SU-DHL-6 (cell line): ENCODE results near the gene CRYBA4.

ENCODE experiments used
- H2AFZ ChIP-seq: fragments of 200-600 bp; sonication (generic); 2 replicates; pipeline ENCODE4 v1.6.1; 2014; ENCODE audit warnings: low read depth, mild to moderate bottlenecking, moderate library complexity, mixed read lengths, antibody characterized with exemption, low read length; ENCODE audit not compliant: severe bottlenecking
- H3F3A ChIP-seq: fragments of 200-600 bp; shearing (Covaris generic); 2 replicates; pipeline ENCODE4 v1.6.0; 2016; ENCODE audit warnings: antibody characterized with exemption, mild to moderate bottlenecking; ENCODE audit not compliant: insufficient read depth
- H3K27ac ChIP-seq: fragments of 200-600 bp; sonication (generic); 2 replicates; pipeline ENCODE4 v1.5.1; 2016; ENCODE audit warnings: low read depth, mild to moderate bottlenecking, low read length, moderate library complexity, mixed read lengths
- H3K27me3 ChIP-seq: fragments of 200-600 bp; sonication (generic), shearing (Covaris generic); 2 replicates; pipeline ENCODE4 v1.6.0; 2014; ENCODE audit warnings: mild to moderate bottlenecking, low read length
- H3K36me3 ChIP-seq: fragments of 200-600 bp; sonication (generic); 2 replicates; pipeline ENCODE4 v1.6.1; 2014; ENCODE audit warnings: mild to moderate bottlenecking, low read length, mixed read lengths
- H3K4me2 ChIP-seq: fragments of 300-600, 200-600 bp; shearing (Covaris generic), sonication (generic); 2 replicates; pipeline ENCODE4 v1.6.0; 2014; ENCODE audit warnings: low read length, low read depth, mild to moderate bottlenecking; ENCODE audit not compliant: poor library complexity, severe bottlenecking
- H3K4me3 ChIP-seq: fragments of 200-600 bp; sonication (generic); 2 replicates; pipeline ENCODE4 v1.5.1; 2014; ENCODE audit warnings: antibody characterized with exemption, low read length, mild to moderate bottlenecking, mixed read lengths; ENCODE audit not compliant: insufficient read depth, poor library complexity, severe bottlenecking
- H3K79me2 ChIP-seq: fragments of 200-600 bp; sonication (generic); 2 replicates; pipeline ENCODE4 v1.6.1; 2014; ENCODE audit warnings: mild to moderate bottlenecking, low read length, moderate library complexity; ENCODE audit not compliant: insufficient read depth
- H3K9ac ChIP-seq: fragments of 200-600 bp; sonication (generic); 2 replicates; pipeline ENCODE4 v1.7.0; 2014; ENCODE audit warnings: mild to moderate bottlenecking, low read length
- H3K9me2 ChIP-seq: fragments of 200-600 bp; sonication (generic); replicated peaks from 2 replicates; pipeline ENCODE4 v1.6.1; 2014; ENCODE audit warnings: low read length; ENCODE audit not compliant: insufficient read depth
- H3K9me3 ChIP-seq: fragments of 200-600 bp; sonication (generic); 2 replicates; pipeline ENCODE4 v1.6.1; 2014; ENCODE audit warnings: low read length, mixed read lengths; ENCODE audit not compliant: insufficient read depth
- H4K20me1 ChIP-seq: fragments of 200-600 bp; sonication (generic); 2 replicates; pipeline ENCODE4 v1.6.1; 2014; ENCODE audit warnings: low read depth, mild to moderate bottlenecking, antibody characterized with exemption, low read length, moderate library complexity, mixed read lengths
- EZH2phosphoT487 ChIP-seq: fragments of 200-600 bp; sonication (generic), shearing (Covaris generic); conservative IDR thresholded peaks from 2 replicates; pipeline ENCODE4 v1.6.1; 2018; ENCODE audit warnings: mild to moderate bottlenecking, antibody characterized with exemption, low read length, moderate library complexity, mixed read lengths
- TF ChIP-seq, protein P1 (sequence below): fragments of 200-600 bp; sonication (generic); IDR thresholded peaks from one replicate; pipeline ENCODE4 v1.5.1; 2017; ENCODE audit warnings: antibody characterized with exemption, mild to moderate bottlenecking, low read length, moderate library complexity; ENCODE audit not compliant: insufficient read depth, poor library complexity, severe bottlenecking

The CRYBA4 gene

DNA sequence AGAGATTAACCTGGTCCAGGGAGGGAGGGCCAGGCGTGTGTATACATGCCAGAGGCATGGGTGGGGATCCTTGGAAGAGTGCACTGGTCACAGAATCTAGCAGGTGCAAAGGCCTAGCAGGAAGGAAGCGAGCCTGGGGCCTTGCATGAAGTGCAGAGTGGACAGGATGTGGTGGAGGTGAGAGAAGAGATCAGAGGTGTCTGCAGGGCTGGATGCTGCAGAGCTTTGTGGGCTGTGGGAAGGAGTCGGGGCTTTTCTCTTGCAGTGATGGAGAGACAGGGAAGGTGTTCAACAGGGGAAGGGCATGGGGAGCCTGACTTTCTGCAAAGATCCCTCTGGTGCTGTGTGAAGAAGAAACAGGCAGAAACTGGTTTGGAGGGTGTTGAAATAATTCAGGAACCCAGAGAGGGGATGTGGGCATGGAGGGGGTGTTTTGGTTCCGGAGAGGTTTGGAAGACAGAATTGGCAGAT lies 29.3 kb upstream of the CRYBA4 start:
- no peaks in the 10 kb centered on the region for H3F3A ChIP-seq
- H3K9me3 ChIP-seq, result no peaks in the 10 kb centered on the region
- H3K4me2 ChIP-seq, result no peak overlapping the region
- no peak overlapping the region for H3K27ac ChIP-seq
- no peak overlapping the region for H3K4me3 ChIP-seq
- H4K20me1 ChIP-seq, result 0 out of 2 replicates have a peak, but pooled peaks cover 2% of the 10 kb centered on the region
- no peak for TF ChIP-seq EZH2phosphoT487
- TF ChIP-seq, protein P1, sequence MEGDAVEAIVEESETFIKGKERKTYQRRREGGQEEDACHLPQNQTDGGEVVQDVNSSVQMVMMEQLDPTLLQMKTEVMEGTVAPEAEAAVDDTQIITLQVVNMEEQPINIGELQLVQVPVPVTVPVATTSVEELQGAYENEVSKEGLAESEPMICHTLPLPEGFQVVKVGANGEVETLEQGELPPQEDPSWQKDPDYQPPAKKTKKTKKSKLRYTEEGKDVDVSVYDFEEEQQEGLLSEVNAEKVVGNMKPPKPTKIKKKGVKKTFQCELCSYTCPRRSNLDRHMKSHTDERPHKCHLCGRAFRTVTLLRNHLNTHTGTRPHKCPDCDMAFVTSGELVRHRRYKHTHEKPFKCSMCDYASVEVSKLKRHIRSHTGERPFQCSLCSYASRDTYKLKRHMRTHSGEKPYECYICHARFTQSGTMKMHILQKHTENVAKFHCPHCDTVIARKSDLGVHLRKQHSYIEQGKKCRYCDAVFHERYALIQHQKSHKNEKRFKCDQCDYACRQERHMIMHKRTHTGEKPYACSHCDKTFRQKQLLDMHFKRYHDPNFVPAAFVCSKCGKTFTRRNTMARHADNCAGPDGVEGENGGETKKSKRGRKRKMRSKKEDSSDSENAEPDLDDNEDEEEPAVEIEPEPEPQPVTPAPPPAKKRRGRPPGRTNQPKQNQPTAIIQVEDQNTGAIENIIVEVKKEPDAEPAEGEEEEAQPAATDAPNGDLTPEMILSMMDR, result no peak
- H3K9me2 ChIP-seq, result no peaks in the 10 kb centered on the region
- H3K36me3 ChIP-seq, result peaks cover 5% of the 10 kb centered on the region; the same call in 1 of the 2 replicates
- H3K9ac ChIP-seq, result no peak overlapping the region
- H2AFZ ChIP-seq, result no peak overlapping the region
- H3K27me3 ChIP-seq, result no peaks in the 10 kb centered on the region
- H3K79me2 ChIP-seq, result peaks cover 6% of the 10 kb centered on the region; the same call in 1 of the 2 replicates

DNA sequence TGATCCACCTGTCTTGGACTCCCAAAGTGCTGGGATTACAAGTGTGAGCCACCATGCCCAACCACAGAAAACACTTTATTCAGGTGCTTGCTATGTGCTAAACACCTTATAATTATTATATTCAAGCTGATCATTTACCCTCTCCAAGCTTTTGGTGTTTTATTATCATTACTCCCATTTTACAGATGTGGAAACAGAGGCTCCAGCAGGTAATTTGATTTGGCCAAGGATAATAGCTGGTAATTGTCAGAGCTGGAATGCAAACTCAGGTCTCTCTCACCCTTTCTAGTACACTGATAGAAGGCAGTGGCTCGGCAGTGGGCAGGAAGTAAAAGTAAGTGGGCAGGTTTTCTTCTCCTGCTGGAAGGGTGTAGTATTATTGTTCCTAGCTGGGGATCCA lies 28.0 kb upstream of the CRYBA4 start:
- Histone ChIP-seq H3K9me2 (no peaks in the 10 kb centered on the region), H3K27ac (no peak overlapping the region), H4K20me1 (no peaks in the 10 kb centered on the region), H3K27me3 (no peaks in the 10 kb centered on the region), H3K4me3 (no peak overlapping the region), H3K79me2 (no peaks in the 10 kb centered on the region), H3K4me2 (no peak overlapping the region), H2AFZ (no peak overlapping the region), H3F3A (no peaks in the 10 kb centered on the region), H3K9me3 (no peaks in the 10 kb centered on the region), H3K9ac (no peak overlapping the region), H3K36me3 (no peaks in the 10 kb centered on the region)
- no peak for TF ChIP-seq EZH2phosphoT487
- TF ChIP-seq, protein P1, result no peak

DNA sequence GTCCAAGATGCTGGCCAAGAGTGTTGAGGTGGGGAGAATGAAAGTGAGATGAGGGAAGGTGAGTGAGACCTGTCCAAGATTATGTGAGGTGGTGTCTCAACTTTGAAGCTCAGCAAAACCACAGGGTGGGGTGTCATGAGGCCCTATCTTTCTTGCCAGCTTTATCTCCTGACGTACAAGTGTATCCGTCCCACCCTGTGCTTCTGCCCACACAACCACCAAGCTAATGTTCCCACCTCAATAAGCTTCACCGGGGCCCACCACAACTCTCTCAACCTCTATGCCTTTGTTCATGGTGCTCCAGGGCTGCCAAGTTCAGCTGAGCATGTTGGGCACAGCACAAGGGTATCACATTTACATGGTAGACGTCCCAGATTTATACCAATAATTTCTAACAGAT lies 24.7 kb upstream of the CRYBA4 start:
- Histone ChIP-seq H3K9ac (no peak overlapping the region), H3F3A (no peaks in the 10 kb centered on the region), H3K9me2 (no peaks in the 10 kb centered on the region), H2AFZ (no peak overlapping the region), H3K36me3 (no peaks in the 10 kb centered on the region), H3K27ac (no peak overlapping the region), H3K4me3 (no peak overlapping the region), H3K4me2 (no peak overlapping the region), H4K20me1 (no peaks in the 10 kb centered on the region), H3K79me2 (no peaks in the 10 kb centered on the region), H3K9me3 (no peaks in the 10 kb centered on the region), H3K27me3 (no peaks in the 10 kb centered on the region)
- TF ChIP-seq EZH2phosphoT487, result no peak
- TF ChIP-seq, protein P1, result no peak

DNA sequence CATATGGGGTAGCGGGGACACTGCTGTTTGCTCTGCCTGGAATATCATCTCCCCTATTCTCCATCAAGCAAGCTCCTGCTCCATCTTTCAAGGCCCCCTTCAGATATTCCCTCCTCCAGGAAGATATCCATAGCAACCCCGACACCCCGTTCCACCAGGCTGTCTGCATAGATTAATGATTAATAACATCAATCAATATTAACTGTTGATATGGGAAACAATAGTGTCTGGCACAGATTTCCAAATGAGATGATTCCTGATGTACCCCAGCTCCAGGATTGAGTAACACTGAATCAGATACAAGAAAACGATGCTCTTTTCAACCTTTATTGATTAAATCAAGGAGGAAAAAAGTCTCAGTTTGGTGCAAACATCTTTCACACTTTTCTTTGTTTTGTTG lies 24.3 kb upstream of the CRYBA4 start:
- no peaks in the 10 kb centered on the region for H3K27me3 ChIP-seq
- no peak overlapping the region for H3K4me3 ChIP-seq
- no peak overlapping the region for H3K4me2 ChIP-seq
- TF ChIP-seq EZH2phosphoT487, result no peak
- TF ChIP-seq, protein P1, result no peak
- no peaks in the 10 kb centered on the region for H3K79me2 ChIP-seq
- H3K36me3 ChIP-seq, result no peaks in the 10 kb centered on the region
- no peak overlapping the region for H3K9ac ChIP-seq
- no peak overlapping the region for H3K27ac ChIP-seq
- H2AFZ ChIP-seq, result no peak overlapping the region
- H3K9me2 ChIP-seq, result no peaks in the 10 kb centered on the region
- no peaks in the 10 kb centered on the region for H4K20me1 ChIP-seq
- no peaks in the 10 kb centered on the region for H3F3A ChIP-seq
- no peaks in the 10 kb centered on the region for H3K9me3 ChIP-seq
